GM12878 (cell line): Measurements from ENCODE around the gene CTNNAL1. TPM values are rescaled to one million over a fixed set of nuclear protein-coding genes. Genes with fewer than 3 reads are reported as not detected.

Experiments used
- CREM ChIP-seq: IDR thresholded peaks from 2 replicates; pipeline ENCODE4 v1.6.1; 2014; ENCODE audit warnings: antibody characterized with exemption, low read depth
- KDM1A ChIP-seq: fragments of 200-600 bp; sonication (generic); IDR thresholded peaks from 2 replicates; pipeline ENCODE4 v1.6.1; 2016; ENCODE audit warnings: borderline replicate concordance
- SKIL ChIP-seq: fragments of 450-650 bp; IDR thresholded peaks from 2 replicates; pipeline ENCODE4 v1.6.1; 2017; ENCODE audit warnings: mild to moderate bottlenecking, low read depth, inconsistent platforms; ENCODE audit not compliant: poor library complexity, severe bottlenecking
- ZBTB33 ChIP-seq: fragments of 450-650 bp; IDR thresholded peaks from 2 replicates; pipeline ENCODE4 v1.6.1; 2017; ENCODE audit warnings: mild to moderate bottlenecking
- ZBTB4 ChIP-seq: fragments of 450-650 bp; formaldehyde crosslinking; IDR thresholded peaks from 2 replicates; pipeline ENCODE4 v1.4.0; 2022; ENCODE audit warnings: mild to moderate bottlenecking, moderate library complexity
- ZNF24 ChIP-seq: fragments of 450-650 bp; IDR thresholded peaks from 2 replicates; pipeline ENCODE4 v1.6.1; 2017; ENCODE audit warnings: antibody characterized with exemption, mild to moderate bottlenecking
- ZSCAN29 ChIP-seq: fragments of 450-650 bp; IDR thresholded peaks from 2 replicates; pipeline ENCODE4 v1.6.1; 2017; ENCODE audit warnings: mild to moderate bottlenecking, moderate library complexity
- polyA plus RNA-seq, 11 experiments: library from polyadenylated mRNA; depleted of rRNA in 4 of 11; unstranded in 6 of 11; stranded (reverse) in 5 of 11; fragments of >200 nt; fragmentation: Nextera tagmentation in 4 of 11; fragmentation: Illumina TruSeq in 1 of 11; extraction: Ambion mirVana in 4 of 11; extraction: Trizol in 1 of 11; gene quantifications; 1 replicate in 1 of 11; 2 replicates in 10 of 11; pipeline versions ENCODE4 v1.2.1 to v1.2.3, GENCODE V29; 2011 to 2016; ENCODE audit warnings: inconsistent platforms in 2 of 11, missing spikeins in 2 of 11, low read depth in 1 of 11
- total RNA-seq, 4 experiments: library from RNA; depleted of rRNA in 3 of 4; stranded (reverse); fragments of >200 nt in 3 of 4; fragmentation: Illumina TruSeq in 1 of 4; extraction: Trizol in 1 of 4; gene quantifications; 2 replicates each; pipeline versions ENCODE4 v1.2.1 to v1.2.3, GENCODE V29; 2013 to 2021
- TF ChIP-seq, protein P1 (sequence below): fragments of 450-650 bp; conservative IDR thresholded peaks from 2 replicates; pipeline ENCODE4 v1.6.1; 2017; ENCODE audit warnings: mild to moderate bottlenecking, moderate library complexity

Gene CTNNAL1
- total and polyA plus RNA-seq, 10 of the 15 experiments (the other 5 are each of a cell fraction or from before 2014, with no cell fraction given): 16.3 to 82.5 (median 45.2) TPM

DNA sequence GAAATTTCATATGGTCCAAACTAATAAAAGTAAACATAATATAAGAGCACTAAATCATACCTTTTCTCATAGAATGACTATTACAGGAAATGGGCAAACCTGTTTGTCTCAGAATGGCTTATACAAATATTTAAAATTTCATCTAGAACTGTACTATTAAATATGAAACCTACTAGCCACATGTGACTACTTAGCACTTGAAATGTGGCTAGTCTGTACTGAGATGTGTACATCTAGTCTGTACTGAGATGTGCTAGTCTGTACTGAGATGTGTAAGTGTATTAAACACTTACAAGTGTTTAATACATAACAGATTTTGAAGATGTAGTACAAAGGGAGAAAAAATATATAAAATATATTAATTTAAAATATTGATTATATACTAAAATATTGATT is 56.7 kb downstream of the CTNNAL1 start (continued):
- TF ChIP-seq ZBTB4 (CRISPR knock-in tag) (no peak), KDM1A (no peak), SKIL (no peak), ZSCAN29 (no peak), ZNF24 (no peak), CREM (no peak), ZBTB33 (no peak)
- TF ChIP-seq, protein P1, sequence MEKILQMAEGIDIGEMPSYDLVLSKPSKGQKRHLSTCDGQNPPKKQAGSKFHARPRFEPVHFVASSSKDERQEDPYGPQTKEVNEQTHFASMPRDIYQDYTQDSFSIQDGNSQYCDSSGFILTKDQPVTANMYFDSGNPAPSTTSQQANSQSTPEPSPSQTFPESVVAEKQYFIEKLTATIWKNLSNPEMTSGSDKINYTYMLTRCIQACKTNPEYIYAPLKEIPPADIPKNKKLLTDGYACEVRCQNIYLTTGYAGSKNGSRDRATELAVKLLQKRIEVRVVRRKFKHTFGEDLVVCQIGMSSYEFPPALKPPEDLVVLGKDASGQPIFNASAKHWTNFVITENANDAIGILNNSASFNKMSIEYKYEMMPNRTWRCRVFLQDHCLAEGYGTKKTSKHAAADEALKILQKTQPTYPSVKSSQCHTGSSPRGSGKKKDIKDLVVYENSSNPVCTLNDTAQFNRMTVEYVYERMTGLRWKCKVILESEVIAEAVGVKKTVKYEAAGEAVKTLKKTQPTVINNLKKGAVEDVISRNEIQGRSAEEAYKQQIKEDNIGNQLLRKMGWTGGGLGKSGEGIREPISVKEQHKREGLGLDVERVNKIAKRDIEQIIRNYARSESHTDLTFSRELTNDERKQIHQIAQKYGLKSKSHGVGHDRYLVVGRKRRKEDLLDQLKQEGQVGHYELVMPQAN: no peak
